ENCODE data around the gene CFDP1. TPM values are rescaled to one million over a fixed set of nuclear protein-coding genes. Genes with fewer than 3 reads are reported as not detected.

The CFDP1 gene
- total and polyA plus RNA-seq, 2 donors (not counting 1 experiment from before 2014, with no cell fraction given): 47.9 to 80.0 TPM

DNA sequence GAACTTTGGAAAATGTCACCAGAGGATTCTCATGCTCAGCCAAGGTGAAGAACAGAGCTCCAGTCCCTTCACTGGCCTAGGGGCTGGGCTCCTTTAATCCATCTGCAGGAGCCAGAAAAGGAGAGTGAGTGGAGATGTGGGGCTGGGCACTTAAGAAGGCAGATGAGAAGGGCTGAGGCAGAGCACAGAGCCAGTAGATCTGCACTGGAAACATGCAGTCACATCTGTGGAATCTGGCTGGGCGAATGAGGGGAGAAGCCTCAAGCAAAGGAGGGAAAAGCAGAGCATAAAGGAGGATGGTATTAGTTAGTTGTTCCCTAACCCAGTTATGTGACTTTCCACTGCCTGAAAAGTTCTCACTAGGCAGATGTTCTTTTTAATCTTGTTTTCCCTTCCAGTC, 131.5 kb downstream of the CFDP1 start:
- H3K27me3 ChIP-seq (ENCODE audit: control insufficient read depth, insufficient read depth, low read length): no peaks in the 10 kb centered on the region
- DNase-seq (ENCODE audit: low read depth in 2 of 2): peak in 1 of 2 donors; percentile 35
- H3K4me2 ChIP-seq (ENCODE audit: extremely low read depth, insufficient read depth, low read length): no peak overlapping the region
- TF ChIP-seq, protein P1, sequence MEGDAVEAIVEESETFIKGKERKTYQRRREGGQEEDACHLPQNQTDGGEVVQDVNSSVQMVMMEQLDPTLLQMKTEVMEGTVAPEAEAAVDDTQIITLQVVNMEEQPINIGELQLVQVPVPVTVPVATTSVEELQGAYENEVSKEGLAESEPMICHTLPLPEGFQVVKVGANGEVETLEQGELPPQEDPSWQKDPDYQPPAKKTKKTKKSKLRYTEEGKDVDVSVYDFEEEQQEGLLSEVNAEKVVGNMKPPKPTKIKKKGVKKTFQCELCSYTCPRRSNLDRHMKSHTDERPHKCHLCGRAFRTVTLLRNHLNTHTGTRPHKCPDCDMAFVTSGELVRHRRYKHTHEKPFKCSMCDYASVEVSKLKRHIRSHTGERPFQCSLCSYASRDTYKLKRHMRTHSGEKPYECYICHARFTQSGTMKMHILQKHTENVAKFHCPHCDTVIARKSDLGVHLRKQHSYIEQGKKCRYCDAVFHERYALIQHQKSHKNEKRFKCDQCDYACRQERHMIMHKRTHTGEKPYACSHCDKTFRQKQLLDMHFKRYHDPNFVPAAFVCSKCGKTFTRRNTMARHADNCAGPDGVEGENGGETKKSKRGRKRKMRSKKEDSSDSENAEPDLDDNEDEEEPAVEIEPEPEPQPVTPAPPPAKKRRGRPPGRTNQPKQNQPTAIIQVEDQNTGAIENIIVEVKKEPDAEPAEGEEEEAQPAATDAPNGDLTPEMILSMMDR (conservative IDR thresholded peaks at IDR 0.05 in 1 of 2, IDR thresholded peaks at IDR 0.05 in 1 of 2; ENCODE audit: low read depth in 1 of 2, low read length in 2 of 2): no peak
- TF ChIP-seq EZH2 (IDR thresholded peaks at IDR 0.05; ENCODE audit: low read length, missing control alignments): no peak
- H3K79me2 ChIP-seq (ENCODE audit: control insufficient read depth, insufficient read depth, low read length): no peaks in the 10 kb centered on the region
- H4K20me1 ChIP-seq (ENCODE audit: control insufficient read depth, extremely low read depth, insufficient read depth, low read length): no peaks in the 10 kb centered on the region
- peaks cover 21% of the 10 kb centered on the region for H3K4me1 ChIP-seq (ENCODE audit: control insufficient read depth, extremely low read depth, insufficient read depth, low read length)
- H2AFZ ChIP-seq (ENCODE audit: low read length): no peak overlapping the region
- no peak overlapping the region for H3K4me3 ChIP-seq (replicated peaks in 1 of 4; ENCODE audit: control extremely low read depth in 1 of 4, insufficient read depth in 1 of 4, low read depth in 3 of 4, low read length in 4 of 4)
- H3K9ac ChIP-seq (ENCODE audit: insufficient read depth, low read length): no peak overlapping the region
- H3K9me3 ChIP-seq (ENCODE audit: control insufficient read depth, insufficient read depth, low read depth, low read length): no peaks in the 10 kb centered on the region
- no peak overlapping the region for H3K27ac ChIP-seq (ENCODE audit: insufficient read depth, low read length)
- H3K36me3 ChIP-seq (ENCODE audit: control insufficient read depth, insufficient read depth, low read length): peaks cover 9% of the 10 kb centered on the region

DNA sequence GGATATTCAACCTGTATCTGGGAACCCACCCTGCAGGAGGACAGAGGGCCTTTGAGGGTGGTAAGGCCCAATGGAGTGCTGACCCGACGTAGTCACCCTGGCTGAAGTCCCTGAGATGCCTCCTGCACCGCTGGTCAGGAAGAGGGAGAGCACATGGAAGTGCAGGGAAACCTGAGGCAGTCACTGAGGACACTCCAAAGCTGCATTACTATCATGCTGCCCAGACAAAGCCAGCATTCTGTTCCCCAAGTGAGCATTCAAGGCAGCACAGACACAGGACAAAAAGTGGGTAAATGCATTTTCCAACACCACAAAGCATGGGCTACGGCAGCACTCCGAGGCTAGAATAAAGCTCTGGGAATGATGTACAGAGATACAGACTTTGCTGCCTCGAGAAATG, 135.0 kb downstream of the CFDP1 start:
- peaks cover 4% of the 10 kb centered on the region for H3K4me1 ChIP-seq (ENCODE audit: control insufficient read depth, extremely low read depth, insufficient read depth, low read length)
- no peaks in the 10 kb centered on the region for H3K79me2 ChIP-seq (ENCODE audit: control insufficient read depth, insufficient read depth, low read length)
- peaks cover 9% of the 10 kb centered on the region for H3K36me3 ChIP-seq (ENCODE audit: control insufficient read depth, insufficient read depth, low read length)
- no peak for DNase-seq (ENCODE audit: low read depth in 2 of 2)
- H3K27ac ChIP-seq (ENCODE audit: insufficient read depth, low read length): no peak overlapping the region
- H3K4me2 ChIP-seq (ENCODE audit: extremely low read depth, insufficient read depth, low read length): no peak overlapping the region
- H3K4me3 ChIP-seq (replicated peaks in 1 of 4; ENCODE audit: control extremely low read depth in 1 of 4, insufficient read depth in 1 of 4, low read depth in 3 of 4, low read length in 4 of 4): no peak overlapping the region
- H2AFZ ChIP-seq (ENCODE audit: low read length): no peak overlapping the region
- H3K27me3 ChIP-seq (ENCODE audit: control insufficient read depth, insufficient read depth, low read length): no peaks in the 10 kb centered on the region
- no peak overlapping the region for H3K9ac ChIP-seq (ENCODE audit: insufficient read depth, low read length)
- no peaks in the 10 kb centered on the region for H4K20me1 ChIP-seq (ENCODE audit: control insufficient read depth, extremely low read depth, insufficient read depth, low read length)
- TF ChIP-seq, protein P1 (conservative IDR thresholded peaks at IDR 0.05 in 1 of 2, IDR thresholded peaks at IDR 0.05 in 1 of 2; ENCODE audit: low read depth in 1 of 2, low read length in 2 of 2): no peak
- TF ChIP-seq EZH2 (IDR thresholded peaks at IDR 0.05; ENCODE audit: low read length, missing control alignments): no peak
- H3K9me3 ChIP-seq (ENCODE audit: control insufficient read depth, insufficient read depth, low read depth, low read length): no peaks in the 10 kb centered on the region

GRCh38 chr16:75296606-75297005, 136.7 kb downstream of the CFDP1 start:
- Histone ChIP-seq H2AFZ (ENCODE audit: low read length) (no peak overlapping the region), H3K9me3 (ENCODE audit: control insufficient read depth, insufficient read depth, low read depth, low read length) (no peaks in the 10 kb centered on the region), H3K27ac (ENCODE audit: insufficient read depth, low read length) (no peak overlapping the region), H3K27me3 (ENCODE audit: control insufficient read depth, insufficient read depth, low read length) (no peaks in the 10 kb centered on the region), H3K4me2 (ENCODE audit: extremely low read depth, insufficient read depth, low read length) (no peak overlapping the region), H4K20me1 (ENCODE audit: control insufficient read depth, extremely low read depth, insufficient read depth, low read length) (no peaks in the 10 kb centered on the region), H3K9ac (ENCODE audit: insufficient read depth, low read length) (no peak overlapping the region), H3K4me1 (ENCODE audit: control insufficient read depth, extremely low read depth, insufficient read depth, low read length) (peaks cover 4% of the 10 kb centered on the region), H3K36me3 (ENCODE audit: control insufficient read depth, insufficient read depth, low read length) (peaks cover 9% of the 10 kb centered on the region), H3K79me2 (ENCODE audit: control insufficient read depth, insufficient read depth, low read length) (no peaks in the 10 kb centered on the region), H3K4me3 (replicated peaks in 1 of 4; ENCODE audit: control extremely low read depth in 1 of 4, insufficient read depth in 1 of 4, low read depth in 3 of 4, low read length in 4 of 4) (no peak overlapping the region)
- TF ChIP-seq EZH2 (IDR thresholded peaks at IDR 0.05; ENCODE audit: low read length, missing control alignments): no peak
- TF ChIP-seq, protein P1 (conservative IDR thresholded peaks at IDR 0.05 in 1 of 2, IDR thresholded peaks at IDR 0.05 in 1 of 2; ENCODE audit: low read depth in 1 of 2, low read length in 2 of 2): no peak
- peak; percentile 54 to 67 for DNase-seq (ENCODE audit: low read depth in 2 of 2)

All from fibroblast of lung (primary cell).